GM12878 (cell line): Measurements from ENCODE around the gene BRD2. TPM values are rescaled to one million over a fixed set of nuclear protein-coding genes. Genes with fewer than 3 reads are reported as not detected.

Experiments
- ATF2 ChIP-seq: IDR thresholded peaks from 2 replicates; pipeline ENCODE4 v1.6.1; 2012; ENCODE audit warnings: low read length, inconsistent platforms
- CEBPZ ChIP-seq: fragments of 150-350 bp; IDR thresholded peaks from 2 replicates; pipeline ENCODE4 v1.6.1; 2016; ENCODE audit warnings: low read depth, low read length
- CHD1 ChIP-seq: IDR thresholded peaks from 2 replicates; pipeline ENCODE4 v1.6.1; 2012; ENCODE audit warnings: low read depth, low read length, improper control_type of control experiment
- EED ChIP-seq: sonication (generic); IDR thresholded peaks from 2 replicates; pipeline ENCODE4 v1.6.1; 2016; ENCODE audit warnings: antibody characterized with exemption, low read depth
- FOXM1 ChIP-seq: IDR thresholded peaks from 2 replicates; pipeline ENCODE4 v1.6.1; 2012; ENCODE audit warnings: low read depth, mild to moderate bottlenecking, inconsistent platforms, low read length, moderate library complexity
- GABPA ChIP-seq: IDR thresholded peaks from 2 replicates; pipeline ENCODE4 v1.6.1; 2014; ENCODE audit warnings: antibody characterized with exemption, low read depth, mild to moderate bottlenecking, inconsistent platforms
- IKZF2 ChIP-seq, 2 experiments: fragments of 450-650 bp; IDR thresholded peaks; 2 replicates each; pipeline ENCODE4 v1.6.1; 2017; ENCODE audit warnings: mild to moderate bottlenecking in 2 of 2, moderate library complexity in 2 of 2
- IRF5 ChIP-seq: fragments of 450-650 bp; IDR thresholded peaks from 2 replicates; pipeline ENCODE4 v1.6.1; 2017; ENCODE audit warnings: borderline replicate concordance
- KAT2A ChIP-seq: conservative IDR thresholded peaks from 2 replicates; pipeline ENCODE4 v1.6.1; 2011; ENCODE audit warnings: low read depth, low read length; ENCODE audit not compliant: control insufficient read depth
- KDM1A ChIP-seq: fragments of 200-600 bp; sonication (generic); IDR thresholded peaks from 2 replicates; pipeline ENCODE4 v1.6.1; 2016; ENCODE audit warnings: borderline replicate concordance
- PAX8 ChIP-seq: fragments of 450-650 bp; IDR thresholded peaks from 2 replicates; pipeline ENCODE4 v1.6.1; 2017; ENCODE audit warnings: mild to moderate bottlenecking, moderate library complexity
- POLR2AphosphoS2 ChIP-seq: IDR thresholded peaks from 2 replicates; pipeline ENCODE4 v1.6.1; 2011; ENCODE audit warnings: low read depth, mild to moderate bottlenecking, low read length, improper control_type of control experiment, moderate library complexity
- RAD21 ChIP-seq: IDR thresholded peaks from 2 replicates; pipeline ENCODE4 v1.6.1; 2011; ENCODE audit warnings: mild to moderate bottlenecking, low read depth, low read length, moderate library complexity; ENCODE audit not compliant: insufficient read depth
- RELA ChIP-seq: fragments of 450-650 bp; IDR thresholded peaks from 2 replicates; pipeline ENCODE4 v1.8.0; 2014; ENCODE audit warnings: borderline replicate concordance; ENCODE audit not compliant: partially characterized antibody
- SMARCA5 ChIP-seq: fragments of 450-650 bp; IDR thresholded peaks from 2 replicates; pipeline ENCODE4 v1.6.1; 2017; ENCODE audit warnings: mild to moderate bottlenecking
- SPI1 ChIP-seq: IDR thresholded peaks from 2 replicates; pipeline ENCODE4 v1.6.1; 2011; ENCODE audit warnings: low read depth, mild to moderate bottlenecking, low read length, moderate library complexity, borderline replicate concordance; ENCODE audit not compliant: insufficient read depth
- SUZ12 ChIP-seq: fragments of 200-600 bp; sonication (generic); IDR thresholded peaks from one replicate; pipeline ENCODE4 v1.6.1; 2018; ENCODE audit warnings: antibody characterized with exemption, mild to moderate bottlenecking; ENCODE audit not compliant: unreplicated experiment
- TCF12 ChIP-seq: IDR thresholded peaks from 2 replicates; pipeline ENCODE4 v1.6.1; 2011; ENCODE audit warnings: low read depth, mild to moderate bottlenecking, low read length
- YY1 ChIP-seq: IDR thresholded peaks from 2 replicates; pipeline ENCODE4 v1.6.1; 2011; ENCODE audit warnings: low read depth, mild to moderate bottlenecking, low read length
- ZBTB11 ChIP-seq: fragments of 450-650 bp; formaldehyde crosslinking; IDR thresholded peaks from 2 replicates; pipeline ENCODE4 v1.5.0; 2022; ENCODE audit warnings: mild to moderate bottlenecking, missing genetic modification characterization
- ZNF384 ChIP-seq: IDR thresholded peaks from 2 replicates; pipeline ENCODE4 v1.6.1; 2012; ENCODE audit warnings: low read depth, mild to moderate bottlenecking, low read length, improper control_type of control experiment, borderline replicate concordance
- polyA plus RNA-seq, 11 experiments: library from polyadenylated mRNA; depleted of rRNA in 4 of 11; unstranded in 6 of 11; stranded (reverse) in 5 of 11; fragments of >200 nt; fragmentation: Nextera tagmentation in 4 of 11; fragmentation: Illumina TruSeq in 1 of 11; extraction: Ambion mirVana in 4 of 11; extraction: Trizol in 1 of 11; gene quantifications; 1 replicate in 1 of 11; 2 replicates in 10 of 11; pipeline versions ENCODE4 v1.2.1 to v1.2.3, GENCODE V29; 2011 to 2016; ENCODE audit warnings: inconsistent platforms in 2 of 11, missing spikeins in 2 of 11, low read depth in 1 of 11
- total RNA-seq, 4 experiments: library from RNA; depleted of rRNA in 3 of 4; stranded (reverse); fragments of >200 nt in 3 of 4; fragmentation: Illumina TruSeq in 1 of 4; extraction: Trizol in 1 of 4; gene quantifications; 2 replicates each; pipeline versions ENCODE4 v1.2.1 to v1.2.3, GENCODE V29; 2013 to 2021

The BRD2 gene
- total and polyA plus RNA-seq, 10 of the 15 experiments (the other 5 are each of a cell fraction or from before 2014, with no cell fraction given), result 32.2 to 239 (median 139) TPM

GRCh38 chr6:32969685-32970412 is 1.5 kb downstream of the BRD2 start (continued):
- TF ChIP-seq ATF2 (no peak), GABPA (no peak), TCF12 (no peak), YY1 (peak; percentile 96), EED (0 out of 2 replicates have a peak, but pooled peaks have one; percentile 7), RELA (no peak), KDM1A (no peak), CEBPZ (no peak), IKZF2 (IDR thresholded peaks at IDR 0.05) (peak; percentile 15 to 19; a peak in 1 of 4 replicates), POLR2AphosphoS2 (peak; percentile 60; the same call in 1 of the 2 replicates), FOXM1 (no peak), SMARCA5 (no peak), SPI1 (0 out of 2 replicates have a peak, but pooled peaks have one; percentile 1), IRF5 (no peak), ZNF384 (no peak), PAX8 (no peak), ZBTB11 (CRISPR knock-in tag) (no peak), CHD1 (0 out of 2 replicates have a peak, but pooled peaks have one; percentile 27), KAT2A (no peak), RAD21 (no peak), SUZ12 (no peak)
